ENCODE measurements around the gene SLF2.

- no peak for TF ChIP-seq EZH2 (IDR thresholded peaks at IDR 0.05)
- TF ChIP-seq CTCF (IDR thresholded peaks at IDR 0.05 in 2 of 3, conservative IDR thresholded peaks at IDR 0.05 in 1 of 3; ENCODE audit: borderline replicate concordance in 1 of 3, insufficient read depth in 1 of 3, low read depth in 2 of 3, low read length in 2 of 3) = no peak
- TF ChIP-seq ZBTB33 (IDR thresholded peaks at IDR 0.05; ENCODE audit: extremely low read depth, insufficient replicate concordance, low read length) = no peak
- TF ChIP-seq YY1 (IDR thresholded peaks at IDR 0.05; ENCODE audit: extremely low read depth, insufficient replicate concordance, low read depth, low read length) = no peak
- no peak for TF ChIP-seq POLR2AphosphoS5 (IDR thresholded peaks at IDR 0.05; ENCODE audit: low read depth, low read length)
- TF ChIP-seq CEBPB (IDR thresholded peaks at IDR 0.05; ENCODE audit: low read depth) = no peak
These were observed 46.8 kb upstream of the SLF2 start for GRCh38 chr10:100866010-100866409.

Data from HCT116 (cell line).